Endodermal cell (in vitro differentiated cells): ENCODE data around the gene GFPT1. TPM values are rescaled to one million over a fixed set of nuclear protein-coding genes. Genes with fewer than 3 reads are reported as not detected.

Experiments
- DNase-seq: peaks from one replicate; pipeline ENCODE4 v3.0.0-alpha.2; 2017
- H3K27ac ChIP-seq: 2 replicates; pipeline ENCODE4 v1.5.1; 2013; ENCODE audit warnings: mild to moderate bottlenecking, low read depth, low read length, moderate library complexity
- H3K27me3 ChIP-seq: 2 replicates; pipeline ENCODE4 v1.6.1; 2013; ENCODE audit warnings: mild to moderate bottlenecking, low read length, moderate library complexity; ENCODE audit not compliant: insufficient read depth, control insufficient read depth, poor library complexity, severe bottlenecking
- H3K36me3 ChIP-seq: 2 replicates; pipeline ENCODE4 v1.7.0; 2013; ENCODE audit warnings: mild to moderate bottlenecking, low read length, moderate library complexity; ENCODE audit not compliant: control insufficient read depth, insufficient read depth
- H3K4me1 ChIP-seq: one replicate; pipeline ENCODE4 v1.7.0; 2013; ENCODE audit warnings: low read length; ENCODE audit not compliant: control insufficient read depth, insufficient read depth
- H3K4me3 ChIP-seq: 2 replicates; pipeline ENCODE4 v1.5.1; 2013; ENCODE audit warnings: mild to moderate bottlenecking, low read length, moderate library complexity
- H3K9ac ChIP-seq: 2 replicates; pipeline ENCODE4 v1.6.1; 2013; ENCODE audit warnings: mild to moderate bottlenecking, low read length, moderate library complexity; ENCODE audit not compliant: poor library complexity, severe bottlenecking; ENCODE audit errors: extremely low read depth
- H3K9me3 ChIP-seq: 2 replicates; pipeline ENCODE4 v1.6.1; 2013; ENCODE audit warnings: mild to moderate bottlenecking, low read length, moderate library complexity; ENCODE audit not compliant: control insufficient read depth
- H3K27ac Mint-ChIP-seq: 2 replicates; pipeline ENCODE4 v1.8.0; 2020; ENCODE audit warnings: mixed read lengths
- H3K27me3 Mint-ChIP-seq: 2 replicates; pipeline ENCODE4 v1.8.0; 2021; ENCODE audit warnings: mild to moderate bottlenecking, mixed read lengths; ENCODE audit not compliant: insufficient read depth
- H3K36me3 Mint-ChIP-seq: 2 replicates; pipeline ENCODE4 v1.8.0; 2020; ENCODE audit warnings: low read depth, mixed read lengths
- H3K4me1 Mint-ChIP-seq: 2 replicates; pipeline ENCODE4 v1.8.0; 2020; ENCODE audit warnings: mixed read lengths
- H3K4me3 Mint-ChIP-seq: 2 replicates; pipeline ENCODE4 v1.8.0; 2020; ENCODE audit warnings: mild to moderate bottlenecking, moderate library complexity, mixed read lengths
- H3K9me3 Mint-ChIP-seq: 2 replicates; pipeline ENCODE4 v1.8.0; 2020; ENCODE audit warnings: mild to moderate bottlenecking, mixed read lengths
- CTCF ChIP-seq: fragments of 200-600 bp; sonication (generic); conservative IDR thresholded peaks from 2 replicates; pipeline ENCODE4 v1.5.0; 2021; ENCODE audit warnings: antibody characterized with exemption, mild to moderate bottlenecking
- WGBS, 2 experiments: methylation state at CpG; one replicate each; pipeline versions ENCODE4 v1.1.5 to v1.1.7; 2013; ENCODE audit warnings: missing lambda C conversion rate in 2 of 2, mixed read lengths in 1 of 2; ENCODE audit not compliant: insufficient coverage in 1 of 2, insufficient read length in 1 of 2; 5-methylcytosine and 5-hydroxymethylcytosine counted together
- total RNA-seq, 2 donors: library from RNA; stranded (reverse); fragmentation: NEBNext Ultra II Directional in 1 of 2; extraction: Animal tissue kit (Norgen Biotek cat#: 25700) in 1 of 2; gene quantifications; 2 replicates in 1 of 2; 3 replicates in 1 of 2; pipeline ENCODE4 v1.2.1, GENCODE V29; 2021

The GFPT1 gene
- total RNA-seq, 2 donors from 2014 or later = 79.8 to 95.9 TPM

- Mint-ChIP-seq H3K27ac (peak overlapping the region; percentile 81), H3K36me3 (peaks cover 8% of the 10 kb centered on the region)
These were observed 667 bp downstream of the GFPT1 start for GRCh38 chr2:69386360-69386759.

DNA sequence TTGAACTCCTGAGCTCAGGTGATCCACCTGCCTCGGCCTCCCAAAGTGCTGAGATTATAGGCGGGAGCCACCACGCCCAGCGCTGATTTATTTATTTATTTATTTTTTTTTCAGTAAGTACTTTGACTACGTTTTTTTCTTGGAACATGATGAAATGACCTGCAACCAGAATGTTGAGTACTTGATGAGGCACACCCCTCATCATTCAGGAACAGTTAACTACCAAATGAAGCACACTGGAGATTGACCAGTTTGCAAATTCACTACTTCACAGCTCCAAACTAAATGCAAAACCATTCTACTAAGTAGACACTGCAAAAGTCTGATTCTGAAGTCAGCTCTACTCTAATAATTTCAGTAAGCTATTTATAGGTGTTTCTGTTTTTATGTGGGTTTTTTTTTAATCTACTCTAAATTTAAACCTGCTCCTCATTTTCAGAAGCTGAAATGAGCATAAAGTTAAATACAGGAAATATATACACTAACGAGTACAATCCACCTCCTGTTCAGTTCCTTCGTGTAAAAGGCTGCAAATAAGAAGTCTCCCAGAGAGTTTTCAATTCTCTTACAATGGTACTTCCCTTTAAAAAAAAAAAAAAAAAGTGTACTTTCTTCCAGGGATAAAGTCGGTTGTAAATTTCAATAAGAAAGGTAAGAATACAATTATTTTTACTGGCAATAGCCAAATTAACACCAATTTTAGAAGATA lies 1.4 kb downstream of the GFPT1 start:
- Mint-ChIP-seq H3K4me1 (peaks cover 24% of the 10 kb centered on the region), H3K4me3 (peak overlapping the region; percentile 84), H3K9me3 (no peaks in the 10 kb centered on the region), H3K27me3 (no peaks in the 10 kb centered on the region), H3K36me3 (peaks cover 12% of the 10 kb centered on the region), H3K27ac (peak overlapping the region; percentile 55)
- no peak for DNase-seq
- H3K4me3 ChIP-seq = peak overlapping the region; percentile 97
- no peaks in the 10 kb centered on the region for H3K4me1 ChIP-seq
- no peak overlapping the region for H3K27ac ChIP-seq
- peak overlapping the region; percentile 82 for H3K9ac ChIP-seq
- 76 to 97% methylated on average over 5 to 7 of the region's 8 CpGs for WGBS, 2 experiments
- no peaks in the 10 kb centered on the region for H3K9me3 ChIP-seq
- no peak for TF ChIP-seq CTCF
- H3K36me3 ChIP-seq = peaks cover 6% of the 10 kb centered on the region
- H3K27me3 ChIP-seq = no peaks in the 10 kb centered on the region

More at GRCh38 chr2:69386360-69386759, 667 bp downstream of the GFPT1 start:
- no peak for TF ChIP-seq CTCF
- Mint-ChIP-seq H3K9me3 (no peaks in the 10 kb centered on the region), H3K4me1 (peaks cover 24% of the 10 kb centered on the region), H3K4me3 (peak overlapping the region; percentile 84), H3K27me3 (no peaks in the 10 kb centered on the region)
- Histone ChIP-seq H3K9me3 (no peaks in the 10 kb centered on the region), H3K4me1 (no peaks in the 10 kb centered on the region), H3K4me3 (peak overlapping the region; percentile 97), H3K36me3 (peaks cover 5% of the 10 kb centered on the region), H3K27me3 (no peaks in the 10 kb centered on the region), H3K9ac (peak overlapping the region; percentile 82), H3K27ac (no peak overlapping the region)
- 18 to 28% methylated on average over 3 to 6 of the region's 6 CpGs for WGBS, 2 experiments
- DNase-seq = no peak

DNA sequence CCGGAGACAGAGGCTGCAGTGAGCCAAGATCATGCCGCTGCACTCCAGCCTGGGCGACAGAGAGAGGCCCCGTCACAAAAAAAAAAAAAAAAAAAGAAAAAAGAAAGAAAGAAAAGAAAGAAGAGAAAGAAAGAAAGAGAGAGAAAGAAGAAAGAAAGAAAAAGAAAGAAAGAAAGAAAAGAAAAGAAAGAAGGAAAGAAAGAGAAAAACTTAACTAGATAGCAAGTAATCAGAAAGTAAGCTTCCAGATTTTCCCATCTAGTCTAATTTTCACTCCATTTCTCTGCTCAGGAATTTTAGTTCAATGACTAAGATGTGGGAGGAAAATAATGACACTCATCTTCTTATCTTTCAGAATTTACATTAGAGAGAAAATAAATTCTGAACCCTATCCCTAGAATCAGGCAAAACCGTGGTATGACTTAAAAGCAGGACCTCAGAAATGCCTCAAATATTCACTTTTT lies 2.4 kb downstream of the GFPT1 start:
- Histone ChIP-seq H3K9me3 (no peaks in the 10 kb centered on the region), H3K4me3 (peak overlapping the region; percentile 68), H3K9ac (no peak overlapping the region), H3K27me3 (no peaks in the 10 kb centered on the region), H3K36me3 (peaks cover 6% of the 10 kb centered on the region), H3K4me1 (no peaks in the 10 kb centered on the region), H3K27ac (no peak overlapping the region)
- Mint-ChIP-seq H3K36me3 (peaks cover 15% of the 10 kb centered on the region), H3K27ac (peak overlapping the region; percentile 17), H3K4me3 (no peak overlapping the region), H3K4me1 (peaks cover 24% of the 10 kb centered on the region), H3K27me3 (no peaks in the 10 kb centered on the region), H3K9me3 (no peaks in the 10 kb centered on the region)
- 94 to 96% methylated on average over 5 of the region's 5 CpGs for WGBS, 2 experiments
- TF ChIP-seq CTCF = no peak
- no peak for DNase-seq
